GM18907 (cell line): ENCODE data around the gene NEB.
"Not testable (repeated sequence)": the region's sequence is repeated elsewhere in the genome, so short reads cannot be mapped to it uniquely, and the experiment has no call there.

Experiments
- ATAC-seq: cut with Tn5 transposase; IDR thresholded peaks from one replicate; pipeline ENCODE4 v1.9.1; 2021; ENCODE audit warnings: mild to moderate bottlenecking, moderate library complexity; ENCODE audit not compliant: unreplicated experiment

Gene NEB

GRCh38 chr2:151569167-151569566 is 165.1 kb downstream of the NEB start:
- no peak for ATAC-seq

- ATAC-seq, result no peak
Measured at GRCh38 chr2:151568501-151568900, 165.8 kb downstream of the NEB start.

GRCh38 chr2:151567006-151567405 is 167.3 kb downstream of the NEB start:
- ATAC-seq, result no peak

GRCh38 chr2:151562398-151562797 is 171.9 kb downstream of the NEB start:
- no peak for ATAC-seq

GRCh38 chr2:151560289-151560688 is 174.0 kb downstream of the NEB start:
- no peak for ATAC-seq

GRCh38 chr2:151559431-151559830 is 174.8 kb downstream of the NEB start:
- ATAC-seq, result not testable (repeated sequence)

- not testable (repeated sequence) for ATAC-seq
Measured at GRCh38 chr2:151557883-151558282, 176.4 kb downstream of the NEB start.

- ATAC-seq, result no peak
Measured at GRCh38 chr2:151556121-151556520, 178.2 kb downstream of the NEB start.

GRCh38 chr2:151552287-151552686 is 182.0 kb downstream of the NEB start:
- no peak for ATAC-seq

- no peak for ATAC-seq
Measured at GRCh38 chr2:151551556-151551955, 182.7 kb downstream of the NEB start.

GRCh38 chr2:151549191-151549590 is 185.1 kb downstream of the NEB start:
- ATAC-seq, result no peak

- no peak for ATAC-seq
Measured at GRCh38 chr2:151544449-151544848, 189.8 kb downstream of the NEB start.

- ATAC-seq, result no peak
Measured at GRCh38 chr2:151543876-151544275, 190.4 kb downstream of the NEB start.

- ATAC-seq, result no peak
Measured at GRCh38 chr2:151534001-151534400, 200.3 kb downstream of the NEB start.

- ATAC-seq, result no peak
Measured at GRCh38 chr2:151533127-151533526, 201.1 kb downstream of the NEB start.

- no peak for ATAC-seq
Measured at GRCh38 chr2:151526572-151527090, 207.6 kb downstream of the NEB start.

GRCh38 chr2:151525821-151526373 is 208.4 kb downstream of the NEB start:
- ATAC-seq, result no peak

GRCh38 chr2:151523850-151524249 is 210.4 kb downstream of the NEB start:
- ATAC-seq, result no peak

- ATAC-seq, result no peak
Measured at GRCh38 chr2:151522556-151522955, 211.7 kb downstream of the NEB start.

GRCh38 chr2:151520976-151521375 is 213.3 kb downstream of the NEB start:
- ATAC-seq, result no peak

- no peak for ATAC-seq
Measured at GRCh38 chr2:151518802-151519201, 215.5 kb downstream of the NEB start.

- no peak for ATAC-seq
Measured at GRCh38 chr2:151508519-151508918, 225.8 kb downstream of the NEB start.

GRCh38 chr2:151506170-151506569 is 228.1 kb downstream of the NEB start:
- ATAC-seq, result no peak
